NB4 (cell line): Measurements from ENCODE around the gene STK11IP.

Experiments used
- DNase-seq: peaks from one replicate; pipeline ENCODE4 v3.0.0; 2010; ENCODE audit warnings: low read depth
- H3K4me3 ChIP-seq: one replicate; pipeline ENCODE4 v1.5.1; 2011; ENCODE audit warnings: mild to moderate bottlenecking, low read depth, low read length, moderate library complexity
- MYC ChIP-seq: IDR thresholded peaks from 2 replicates; pipeline ENCODE4 v1.6.1; 2011; ENCODE audit warnings: low read depth, low read length
- POLR2A ChIP-seq: IDR thresholded peaks from 2 replicates; pipeline ENCODE4 v1.6.1; 2011; ENCODE audit warnings: mild to moderate bottlenecking; ENCODE audit not compliant: insufficient read length; ENCODE audit errors: extremely low read depth
- TF ChIP-seq, protein P1 (sequence below): IDR thresholded peaks from 2 replicates; pipeline ENCODE4 v1.6.1; 2011; ENCODE audit warnings: low read depth, low read length
- TF ChIP-seq, protein P2 (sequence below): IDR thresholded peaks from one replicate; pipeline ENCODE4 v1.5.1; 2012; ENCODE audit warnings: low read depth, low read length

STK11IP gene

DNA sequence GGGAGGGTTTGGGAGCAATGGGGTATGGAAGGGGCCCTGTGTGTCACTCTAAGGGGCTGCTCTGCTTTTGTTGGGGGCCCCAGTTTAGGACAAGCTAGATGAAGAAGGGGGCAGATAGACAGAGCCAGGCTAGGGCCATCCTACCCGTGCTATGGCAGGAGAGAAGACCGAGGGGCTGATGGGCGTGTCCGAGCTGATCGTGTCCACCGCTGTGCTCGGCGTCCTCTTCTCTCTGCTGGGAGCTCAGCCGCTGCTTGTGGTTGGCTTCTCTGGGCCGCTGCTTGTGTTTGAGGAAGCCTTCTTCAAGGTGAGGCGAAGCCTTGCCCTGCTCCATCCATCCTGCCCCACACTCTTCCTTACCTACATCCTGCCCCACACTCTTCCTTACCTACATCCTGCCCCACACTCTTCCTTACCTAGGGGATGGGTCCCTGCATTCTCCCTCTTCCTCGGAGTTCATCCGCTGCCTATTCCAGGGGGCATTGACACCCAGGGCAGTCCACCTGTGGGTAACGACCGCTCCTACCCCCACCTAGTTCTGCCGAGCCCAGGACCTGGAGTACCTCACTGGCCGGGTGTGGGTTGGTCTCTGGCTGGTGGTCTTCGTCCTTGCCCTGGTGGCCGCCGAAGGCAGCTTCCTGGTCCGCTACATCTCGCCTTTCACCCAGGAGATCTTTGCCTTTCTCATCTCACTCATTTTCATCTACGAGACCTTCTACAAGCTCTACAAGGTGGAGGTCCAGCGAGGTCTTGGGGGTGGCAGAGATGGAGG is 38.7 kb downstream of the STK11IP start:
- no peak for TF ChIP-seq POLR2A
- H3K4me3 ChIP-seq: no peak overlapping the region
- peak; percentile 34 for DNase-seq

DNA sequence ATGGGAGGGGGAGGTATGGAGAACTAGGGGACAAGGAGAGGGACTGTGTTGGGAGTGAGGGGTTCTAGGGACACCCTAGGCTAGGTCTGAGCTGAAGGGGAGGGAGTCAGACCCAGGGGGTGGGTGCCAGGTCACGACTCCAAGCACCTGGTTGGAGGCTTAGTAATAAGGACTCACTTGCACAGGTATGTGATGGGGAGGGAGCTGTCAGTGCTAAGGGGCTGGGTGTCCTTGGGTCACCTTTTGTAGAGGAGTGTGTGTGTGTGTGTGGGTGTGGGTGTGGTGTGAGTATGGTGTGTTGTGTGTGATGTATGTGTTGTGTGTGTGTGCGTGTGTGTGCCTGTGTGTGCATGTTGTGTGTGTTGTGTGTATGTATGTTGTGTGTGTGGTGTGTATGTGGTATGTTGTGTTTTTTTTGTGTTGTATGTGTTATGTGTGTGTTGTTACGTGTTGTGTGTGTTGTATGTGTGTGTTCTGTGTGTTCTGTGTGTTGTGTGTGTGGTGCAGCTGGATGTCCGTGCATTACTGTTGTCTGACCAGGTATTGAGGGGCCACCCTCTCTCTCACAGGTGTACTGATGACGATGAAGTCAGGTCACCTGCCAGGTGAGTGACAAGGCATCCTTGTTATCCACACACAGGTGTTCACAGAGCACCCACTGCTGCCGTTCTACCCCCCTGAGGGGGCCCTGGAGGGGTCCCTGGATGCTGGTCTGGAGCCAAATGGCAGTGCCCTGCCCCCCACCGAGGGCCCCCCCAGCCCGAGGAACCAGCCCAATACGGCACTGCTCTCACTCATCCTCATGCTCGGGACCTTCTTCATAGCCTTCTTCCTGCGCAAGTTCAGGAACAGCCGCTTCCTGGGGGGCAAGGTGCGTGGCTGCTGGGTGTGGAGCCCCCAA is 39.5 kb downstream of the STK11IP start:
- no peak for TF ChIP-seq MYC
- TF ChIP-seq, protein P1, sequence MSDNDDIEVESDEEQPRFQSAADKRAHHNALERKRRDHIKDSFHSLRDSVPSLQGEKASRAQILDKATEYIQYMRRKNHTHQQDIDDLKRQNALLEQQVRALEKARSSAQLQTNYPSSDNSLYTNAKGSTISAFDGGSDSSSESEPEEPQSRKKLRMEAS: no peak
- TF ChIP-seq, protein P2, sequence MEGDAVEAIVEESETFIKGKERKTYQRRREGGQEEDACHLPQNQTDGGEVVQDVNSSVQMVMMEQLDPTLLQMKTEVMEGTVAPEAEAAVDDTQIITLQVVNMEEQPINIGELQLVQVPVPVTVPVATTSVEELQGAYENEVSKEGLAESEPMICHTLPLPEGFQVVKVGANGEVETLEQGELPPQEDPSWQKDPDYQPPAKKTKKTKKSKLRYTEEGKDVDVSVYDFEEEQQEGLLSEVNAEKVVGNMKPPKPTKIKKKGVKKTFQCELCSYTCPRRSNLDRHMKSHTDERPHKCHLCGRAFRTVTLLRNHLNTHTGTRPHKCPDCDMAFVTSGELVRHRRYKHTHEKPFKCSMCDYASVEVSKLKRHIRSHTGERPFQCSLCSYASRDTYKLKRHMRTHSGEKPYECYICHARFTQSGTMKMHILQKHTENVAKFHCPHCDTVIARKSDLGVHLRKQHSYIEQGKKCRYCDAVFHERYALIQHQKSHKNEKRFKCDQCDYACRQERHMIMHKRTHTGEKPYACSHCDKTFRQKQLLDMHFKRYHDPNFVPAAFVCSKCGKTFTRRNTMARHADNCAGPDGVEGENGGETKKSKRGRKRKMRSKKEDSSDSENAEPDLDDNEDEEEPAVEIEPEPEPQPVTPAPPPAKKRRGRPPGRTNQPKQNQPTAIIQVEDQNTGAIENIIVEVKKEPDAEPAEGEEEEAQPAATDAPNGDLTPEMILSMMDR: no peak
- TF ChIP-seq POLR2A: no peak
- no peak for DNase-seq
- H3K4me3 ChIP-seq: no peak overlapping the region

DNA sequence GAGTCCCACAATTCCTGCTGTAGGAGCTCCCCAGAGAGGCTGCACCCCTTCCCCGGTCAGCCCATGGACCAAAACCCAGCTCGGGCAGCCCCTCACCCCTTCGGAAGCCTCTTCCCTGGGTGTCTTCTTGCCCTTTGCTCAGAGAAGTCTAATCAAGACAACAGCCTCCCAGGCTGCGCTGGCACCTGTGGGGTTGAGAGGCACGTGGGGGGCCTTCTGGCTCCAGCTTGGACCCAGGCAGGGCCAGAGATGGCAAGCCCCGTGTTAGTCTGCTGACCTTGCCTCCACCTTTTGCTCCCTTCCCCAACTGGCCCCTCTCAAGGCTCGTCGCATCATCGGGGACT is 40.2 kb downstream of the STK11IP start:
- no peak for DNase-seq
- TF ChIP-seq, protein P2: no peak
- no peak overlapping the region for H3K4me3 ChIP-seq

DNA sequence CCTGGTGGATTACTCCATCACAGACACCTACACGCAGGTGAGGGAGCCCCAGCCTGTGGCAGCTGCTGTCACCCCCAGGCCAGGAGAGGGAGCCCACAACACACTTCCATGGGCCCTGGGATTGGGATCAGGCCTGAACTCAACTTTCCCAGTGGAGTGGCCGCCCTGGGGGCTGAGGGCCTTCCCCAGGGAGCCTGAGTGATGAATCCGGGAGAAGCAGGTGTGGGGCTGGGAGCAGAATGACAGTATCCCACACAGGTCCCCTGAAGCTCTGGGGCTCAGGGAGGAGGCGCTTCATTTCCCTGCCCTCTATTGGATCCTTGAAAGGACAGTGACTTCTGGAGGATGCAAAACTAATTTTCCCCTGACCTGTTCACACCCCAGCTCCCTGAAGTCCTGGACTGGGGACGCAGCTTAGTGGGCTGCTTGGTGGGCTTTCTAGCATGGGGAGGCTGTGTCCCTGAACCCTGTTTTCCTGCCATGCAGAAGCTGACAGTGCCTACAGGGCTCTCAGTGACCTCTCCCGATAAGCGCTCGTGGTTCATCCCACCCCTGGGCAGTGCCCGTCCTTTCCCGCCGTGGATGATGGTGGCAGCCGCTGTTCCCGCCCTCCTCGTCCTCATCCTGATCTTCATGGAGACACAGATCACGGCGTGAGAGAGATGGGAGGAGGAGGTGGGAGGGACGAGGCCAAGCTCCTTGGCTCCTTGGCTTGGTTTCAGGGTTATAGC is 40.7 kb downstream of the STK11IP start:
- no peak for DNase-seq
- TF ChIP-seq POLR2A: no peak
- TF ChIP-seq, protein P1: no peak
- H3K4me3 ChIP-seq: no peak overlapping the region

DNA sequence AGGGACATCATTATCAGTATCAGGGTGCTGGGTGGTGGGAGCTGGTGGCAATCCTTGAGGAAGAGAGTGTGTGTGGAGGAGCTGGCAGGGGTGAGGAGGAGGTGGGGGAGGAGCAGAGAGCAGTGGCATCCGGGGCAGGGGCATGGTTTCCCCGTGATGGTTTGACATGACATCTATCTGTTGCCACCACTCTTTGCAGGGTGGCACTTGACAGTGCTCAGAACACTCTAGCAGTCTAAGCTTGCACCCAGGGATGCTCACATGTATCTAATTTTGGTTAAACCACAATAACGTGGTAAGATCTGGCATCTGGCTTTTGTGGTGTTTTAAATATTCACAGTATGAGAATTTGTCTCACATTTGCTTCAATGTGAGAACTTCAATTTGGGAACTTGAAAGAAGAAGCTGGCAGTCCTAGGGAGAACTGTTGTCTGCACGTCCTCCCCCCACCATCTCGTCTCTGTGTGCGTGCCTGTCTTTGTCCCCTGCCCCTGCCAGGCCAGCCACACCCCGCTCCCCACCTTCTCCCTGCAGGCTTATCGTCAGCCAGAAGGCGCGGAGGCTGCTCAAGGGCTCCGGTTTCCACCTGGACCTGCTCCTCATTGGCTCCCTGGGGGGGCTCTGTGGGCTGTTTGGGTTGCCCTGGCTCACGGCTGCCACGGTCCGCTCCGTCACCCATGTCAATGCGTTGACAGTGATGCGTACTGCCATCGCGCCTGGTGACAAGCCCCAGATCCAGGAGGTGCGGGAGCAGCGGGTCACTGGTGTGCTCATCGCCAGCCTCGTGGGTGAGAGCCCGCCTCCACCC is 41.5 kb downstream of the STK11IP start:
- H3K4me3 ChIP-seq: no peak overlapping the region
- TF ChIP-seq, protein P1: no peak
- TF ChIP-seq MYC: no peak
- TF ChIP-seq, protein P2: no peak
- no peak for DNase-seq

DNA sequence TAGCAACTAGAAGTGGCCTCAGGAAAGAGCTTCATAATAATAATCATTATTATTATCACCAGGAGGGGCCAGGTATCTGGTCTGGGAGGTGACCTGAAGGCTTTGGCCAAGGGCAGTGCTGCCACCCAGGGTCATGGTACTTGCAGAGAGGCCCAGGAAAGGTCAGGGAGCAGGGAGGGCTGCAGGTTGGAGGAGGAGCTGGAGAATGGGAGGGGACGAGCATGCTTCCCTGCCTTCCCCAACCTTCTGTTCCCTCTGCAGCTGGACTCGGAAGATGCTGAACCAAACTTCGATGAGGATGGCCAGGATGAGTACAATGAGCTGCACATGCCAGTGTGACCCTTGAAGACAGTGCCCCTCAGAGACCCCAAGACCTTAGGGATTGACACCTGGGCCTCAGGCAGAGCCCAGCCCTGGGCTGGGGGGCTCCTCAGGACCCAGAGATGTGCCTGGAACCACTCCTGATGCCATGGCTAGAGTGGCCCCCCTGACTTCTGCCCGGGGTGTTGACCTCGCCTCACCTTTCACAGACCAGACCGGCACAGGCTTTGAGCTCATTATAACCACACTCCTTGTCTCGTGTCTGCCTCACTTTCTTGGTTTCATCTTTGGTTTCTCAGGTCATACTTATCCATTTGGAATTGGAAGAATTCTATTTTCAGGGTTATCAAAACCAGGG is 43.9 kb downstream of the STK11IP start:
- H3K4me3 ChIP-seq: no peak overlapping the region
- TF ChIP-seq POLR2A: no peak
- DNase-seq: no peak

DNA sequence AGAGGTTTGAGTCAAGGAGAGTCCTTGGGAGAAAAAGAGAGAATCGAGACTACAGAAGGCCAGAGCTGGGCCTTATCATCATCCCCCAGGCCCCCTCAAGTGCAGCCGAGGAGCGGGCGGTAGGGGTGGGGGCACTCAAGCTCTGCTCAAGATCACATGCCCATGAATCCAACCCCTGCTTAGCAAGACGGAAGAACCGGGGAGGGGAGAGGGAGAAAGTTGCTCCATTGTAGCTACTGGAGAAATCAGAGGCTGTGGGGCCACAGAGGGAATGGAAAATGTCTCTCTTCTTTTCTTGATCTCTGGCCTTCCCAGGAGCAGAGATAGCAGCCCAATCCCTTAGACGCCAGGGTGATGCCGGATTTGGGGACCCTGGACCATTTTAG is 44.4 kb downstream of the STK11IP start:
- TF ChIP-seq MYC (no peak), POLR2A (no peak)
- TF ChIP-seq, protein P2: no peak
- no peak overlapping the region for H3K4me3 ChIP-seq
- DNase-seq: no peak
